Natural killer cell (primary cell): ENCODE results near the gene SRI. TPM values are rescaled to one million over a fixed set of nuclear protein-coding genes. Genes with fewer than 3 reads are reported as not detected.

ENCODE experiments used
- ATAC-seq, 3 donors: fragments of 150-1000 bp in 2 of 3; fragments of 200-7000 bp in 1 of 3; cut with Tn5 transposase; 1 replicate in 1 of 3; 2 replicates in 2 of 3; pipeline ENCODE4 v1.10.0; 2021; ENCODE audit warnings: mild to moderate bottlenecking in 2 of 3, moderate library complexity in 2 of 3
- DNase-seq, 2 donors: peaks; one replicate each; pipeline versions ENCODE4 v3.0.0 to v3.0.0-alpha.2; 2013 to 2021; ENCODE audit warnings: mixed read lengths in 1 of 2
- H3K27ac ChIP-seq: one replicate; pipeline ENCODE4 v1.5.1; 2013; ENCODE audit warnings: mild to moderate bottlenecking, low read length
- H3K27me3 ChIP-seq: one replicate; pipeline ENCODE4 v1.6.1; 2013; ENCODE audit warnings: low read length; ENCODE audit not compliant: control insufficient read depth, insufficient read depth
- H3K36me3 ChIP-seq: one replicate; pipeline ENCODE4 v1.6.1; 2013; ENCODE audit warnings: low read length; ENCODE audit not compliant: control insufficient read depth, insufficient read depth
- H3K4me1 ChIP-seq: one replicate; pipeline ENCODE4 v1.6.1; 2013; ENCODE audit warnings: low read length; ENCODE audit not compliant: control insufficient read depth, insufficient read depth
- H3K4me3 ChIP-seq: one replicate; pipeline ENCODE4 v1.5.1; 2013; ENCODE audit warnings: low read length
- H3K9me3 ChIP-seq: one replicate; pipeline ENCODE4 v1.6.1; 2013; ENCODE audit warnings: low read length; ENCODE audit not compliant: control insufficient read depth, insufficient read depth
- H3K27ac Mint-ChIP-seq, 2 donors: one replicate each; pipeline ENCODE4 v1.8.0; 2022; ENCODE audit warnings: mild to moderate bottlenecking in 2 of 2, mixed read lengths in 2 of 2, moderate library complexity in 1 of 2
- H3K27me3 Mint-ChIP-seq, 2 donors: one replicate each; pipeline ENCODE4 v1.8.0; 2022; ENCODE audit warnings: low read depth in 2 of 2, mixed read lengths in 2 of 2
- H3K36me3 Mint-ChIP-seq: one replicate; pipeline ENCODE4 v1.8.0; 2022; ENCODE audit warnings: mixed read lengths
- H3K4me1 Mint-ChIP-seq, 2 donors: one replicate each; pipeline ENCODE4 v1.8.0; 2022; ENCODE audit warnings: mixed read lengths in 2 of 2
- H3K4me3 Mint-ChIP-seq: one replicate; pipeline ENCODE4 v1.8.0; 2022; ENCODE audit warnings: mild to moderate bottlenecking, moderate library complexity, mixed read lengths
- H3K9me3 Mint-ChIP-seq, 2 donors: one replicate each; pipeline ENCODE4 v1.8.0; 2022; ENCODE audit warnings: mixed read lengths in 2 of 2
- WGBS: methylation state at CpG from one replicate; pipeline ENCODE4 v1.1.7; 2013; ENCODE audit warnings: missing lambda C conversion rate; ENCODE audit not compliant: insufficient coverage; 5-methylcytosine and 5-hydroxymethylcytosine counted together
- intact Hi-C: fragments of 100-400 bp; cut with micrococcal nuclease; formaldehyde crosslinking; loops from one replicate; pipeline ENCODE4 v1.14.2; 2022
- total RNA-seq, 4 donors: library from RNA; stranded (reverse); fragments of 120-200 nt in 1 of 4; gene quantifications; one replicate each; pipeline versions ENCODE4 v1.2.3 to v1.2.4, GENCODE V29; 2013 to 2022
- TF ChIP-seq, protein P1 (sequence below): fragments of 200-600 bp; IDR thresholded peaks from one replicate; pipeline ENCODE4 v1.8.0; 2022; ENCODE audit warnings: antibody characterized with exemption

SRI gene
- total RNA-seq, 3 donors from 2014 or later (not counting 1 experiment from before 2014, with no cell fraction given), result 67.9 to 75.0 (median 68.6) TPM

DNA sequence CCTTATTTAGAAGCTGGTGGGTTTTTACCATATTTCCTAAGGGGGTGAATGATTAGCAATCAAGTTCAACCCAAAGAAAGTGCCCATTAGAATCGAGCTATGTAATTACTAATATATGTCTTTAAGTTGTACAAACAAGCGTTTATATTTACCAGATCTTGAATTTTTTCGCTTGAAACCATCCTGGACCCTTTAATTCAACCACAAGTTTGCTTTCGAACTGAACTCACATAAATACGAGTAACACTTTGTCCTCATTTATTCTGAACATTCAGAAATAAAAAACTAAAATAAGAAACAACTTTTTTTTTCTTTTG, 1.5 kb downstream of the SRI start:
- H3K4me1 Mint-ChIP-seq, result peaks cover 41 to 52% of the 10 kb centered on the region in 2 donors
- DNase-seq (no peak), ATAC-seq (no peak)
- Histone ChIP-seq H3K36me3 (peaks cover 29% of the 10 kb centered on the region), H3K27ac (peak overlapping the region; percentile 87), H3K4me3 (peak overlapping the region; percentile 88), H3K27me3 (no peaks in the 10 kb centered on the region), H3K4me1 (peaks cover 9% of the 10 kb centered on the region), H3K9me3 (no peaks in the 10 kb centered on the region)
- peaks cover 9% of the 10 kb centered on the region for H3K36me3 Mint-ChIP-seq
- TF ChIP-seq, protein P1, sequence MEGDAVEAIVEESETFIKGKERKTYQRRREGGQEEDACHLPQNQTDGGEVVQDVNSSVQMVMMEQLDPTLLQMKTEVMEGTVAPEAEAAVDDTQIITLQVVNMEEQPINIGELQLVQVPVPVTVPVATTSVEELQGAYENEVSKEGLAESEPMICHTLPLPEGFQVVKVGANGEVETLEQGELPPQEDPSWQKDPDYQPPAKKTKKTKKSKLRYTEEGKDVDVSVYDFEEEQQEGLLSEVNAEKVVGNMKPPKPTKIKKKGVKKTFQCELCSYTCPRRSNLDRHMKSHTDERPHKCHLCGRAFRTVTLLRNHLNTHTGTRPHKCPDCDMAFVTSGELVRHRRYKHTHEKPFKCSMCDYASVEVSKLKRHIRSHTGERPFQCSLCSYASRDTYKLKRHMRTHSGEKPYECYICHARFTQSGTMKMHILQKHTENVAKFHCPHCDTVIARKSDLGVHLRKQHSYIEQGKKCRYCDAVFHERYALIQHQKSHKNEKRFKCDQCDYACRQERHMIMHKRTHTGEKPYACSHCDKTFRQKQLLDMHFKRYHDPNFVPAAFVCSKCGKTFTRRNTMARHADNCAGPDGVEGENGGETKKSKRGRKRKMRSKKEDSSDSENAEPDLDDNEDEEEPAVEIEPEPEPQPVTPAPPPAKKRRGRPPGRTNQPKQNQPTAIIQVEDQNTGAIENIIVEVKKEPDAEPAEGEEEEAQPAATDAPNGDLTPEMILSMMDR, result no peak
- H3K4me3 Mint-ChIP-seq, result peak overlapping the region; percentile 95
- H3K9me3 Mint-ChIP-seq, result no peaks in the 10 kb centered on the region
- no peaks in the 10 kb centered on the region for H3K27me3 Mint-ChIP-seq
- WGBS, result 5% methylated on average over 4 of the region's 5 CpGs
- H3K27ac Mint-ChIP-seq, result peak overlapping the region; percentile 90 to 91
- intact Hi-C loops, result loop anchor here (5.0 kb wide), 1 partner anchor 341 kb away; the partner anchor contains the start of genes DBF4 and SLC25A40

DNA sequence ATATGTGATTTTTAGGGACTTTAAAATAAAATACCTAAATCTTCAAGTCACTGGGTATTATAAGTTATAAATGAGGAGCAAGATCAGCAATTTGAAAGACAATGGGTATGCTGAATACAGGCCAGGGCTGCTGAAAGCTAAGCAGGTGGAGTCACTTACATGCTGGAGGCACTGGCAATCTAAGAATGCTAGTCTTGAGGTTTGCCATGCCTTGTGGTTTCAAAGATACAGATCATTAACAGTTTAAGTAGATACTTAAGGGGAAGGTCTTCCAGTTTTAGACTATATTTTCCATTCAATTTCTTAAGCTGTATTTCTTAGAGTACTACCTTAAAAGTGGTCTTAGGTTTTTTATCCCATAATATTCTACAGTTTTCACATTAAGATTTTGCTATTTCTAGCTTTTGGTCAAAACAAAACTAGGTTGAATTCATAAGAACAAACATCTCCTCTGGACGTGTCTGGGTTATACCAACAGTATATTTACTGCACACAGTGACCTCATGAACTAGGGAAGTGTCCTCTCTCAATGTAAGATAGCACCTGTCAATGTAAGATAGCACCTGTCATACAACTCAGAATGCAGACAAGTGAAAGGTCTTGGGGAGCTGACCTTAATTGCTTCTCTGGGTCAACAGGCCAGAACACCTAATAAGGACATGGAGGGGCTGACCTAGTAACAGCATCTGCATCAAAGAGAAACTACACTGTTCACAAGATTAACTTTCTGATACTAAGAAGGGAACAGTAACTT, 2.0 kb downstream of the SRI start:
- Mint-ChIP-seq H3K27ac (peak overlapping the region; percentile 90 to 91), H3K9me3 (no peaks in the 10 kb centered on the region), H3K4me1 (peaks cover 47 to 57% of the 10 kb centered on the region in 2 donors), H3K4me3 (peak overlapping the region; percentile 95), H3K27me3 (no peaks in the 10 kb centered on the region), H3K36me3 (peaks cover 11% of the 10 kb centered on the region)
- Histone ChIP-seq H3K9me3 (no peaks in the 10 kb centered on the region), H3K27ac (peak overlapping the region; percentile 87), H3K27me3 (no peaks in the 10 kb centered on the region), H3K36me3 (peaks cover 31% of the 10 kb centered on the region), H3K4me3 (peak overlapping the region; percentile 88), H3K4me1 (peaks cover 9% of the 10 kb centered on the region)
- DNase-seq (peak in 1 of 2 donors; percentile 45), ATAC-seq (peak in 2 of 3 donors; percentile 8 to 44)
- intact Hi-C loops, result loop anchor here (5.0 kb wide), 1 partner anchor 341 kb away; the partner anchor contains the start of genes DBF4 and SLC25A40
- TF ChIP-seq, protein P1, result no peak
- 0% methylated on average over 1 of the region's 1 CpG for WGBS

DNA sequence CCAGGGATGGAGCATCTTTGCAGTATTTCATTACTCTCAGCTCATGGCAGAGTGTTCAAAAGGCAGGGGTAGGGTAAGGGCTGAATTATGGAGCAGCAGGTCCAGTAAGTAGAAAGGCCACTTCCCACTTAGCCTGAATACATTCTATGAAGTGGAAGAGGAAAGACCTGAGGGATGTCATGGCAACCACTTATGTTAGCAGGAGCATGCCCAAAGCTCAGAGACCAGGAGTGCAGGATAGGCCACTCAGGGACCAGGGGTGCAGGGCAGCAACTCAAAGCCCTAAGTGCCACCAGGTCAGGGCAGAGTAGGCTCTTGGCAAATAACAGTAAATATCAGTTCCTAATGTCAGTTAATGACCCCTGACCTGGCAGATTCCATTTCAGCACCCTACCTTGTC, 3.6 kb downstream of the SRI start:
- DNase-seq (no peak), ATAC-seq (no peak)
- intact Hi-C loops, result loop anchor here (5.0 kb wide), 1 partner anchor 339 kb away; the partner anchor contains the start of genes DBF4 and SLC25A40
- Histone ChIP-seq H3K4me1 (peaks cover 9% of the 10 kb centered on the region), H3K9me3 (no peaks in the 10 kb centered on the region), H3K27me3 (no peaks in the 10 kb centered on the region), H3K4me3 (no peak overlapping the region), H3K36me3 (peaks cover 43% of the 10 kb centered on the region), H3K27ac (no peak overlapping the region)
- Mint-ChIP-seq H3K36me3 (peaks cover 11% of the 10 kb centered on the region), H3K27me3 (no peaks in the 10 kb centered on the region), H3K4me3 (no peak overlapping the region), H3K4me1 (peaks cover 47 to 56% of the 10 kb centered on the region in 2 donors), H3K27ac (peak overlapping the region in 1 of 2 donors; percentile 9), H3K9me3 (no peaks in the 10 kb centered on the region)
- TF ChIP-seq, protein P1, result no peak
